Vagina (tissue), 2 donors: Measurements from ENCODE around the gene PCSK2. TPM values are rescaled to one million over a fixed set of nuclear protein-coding genes. Genes with fewer than 3 reads are reported as not detected.

Experiments used
- DNase-seq, 2 donors: peaks; one replicate each; pipeline ENCODE4 v3.0.0-alpha.2; 2017; ENCODE audit errors: extremely low spot score in 2 of 2
- H3K27ac ChIP-seq: fragments of 200-600 bp; sonication (generic); one replicate; pipeline ENCODE4 v1.5.1; 2019
- H3K27me3 ChIP-seq: fragments of 200-600 bp; sonication (generic); one replicate; pipeline ENCODE4 v1.5.1; 2019
- H3K36me3 ChIP-seq, 2 donors: fragments of 200-600 bp; sonication (generic); one replicate each; pipeline ENCODE4 v1.5.1; 2017 to 2019
- H3K4me1 ChIP-seq: fragments of 200-600 bp; sonication (generic); one replicate; pipeline ENCODE4 v1.5.1; 2019
- H3K4me3 ChIP-seq, 2 donors: fragments of 200-600 bp; sonication (generic); 1 replicate in 1 of 2; 2 replicates in 1 of 2; pipeline ENCODE4 v1.5.1; 2016 to 2019
- H3K9me3 ChIP-seq: fragments of 200-600 bp; sonication (generic); one replicate; pipeline ENCODE4 v1.5.1; 2019
- POLR2A ChIP-seq, 2 donors: fragments of 450-650 bp; IDR thresholded peaks; one replicate each; pipeline ENCODE4 v1.6.1; 2017; ENCODE audit warnings: antibody characterized with exemption in 2 of 2, mild to moderate bottlenecking in 2 of 2, moderate library complexity in 2 of 2
- POLR2AphosphoS5 ChIP-seq, 2 donors: sonication (generic); formaldehyde crosslinking; IDR thresholded peaks; one replicate each; pipeline ENCODE4 v1.9.0; 2017; ENCODE audit warnings: antibody characterized with exemption in 2 of 2, mild to moderate bottlenecking in 2 of 2, low read depth in 1 of 2; ENCODE audit not compliant: insufficient read depth in 1 of 2
- intact Hi-C: fragments of 100-400 bp; cut with DNase I; formaldehyde crosslinking; loops from one replicate; pipeline ENCODE4 v1.15.1; 2023
- total RNA-seq: library from RNA; depleted of rRNA; stranded (reverse); fragments of >200 nt; gene quantifications from one replicate; pipeline ENCODE4 v1.2.3, GENCODE V29; 2016
- TF ChIP-seq, protein P1 (sequence below), 3 experiments: fragments of 450-650 bp in 2 of 3; fragments of 200-600 bp in 1 of 3; sonication (generic) in 1 of 3; IDR thresholded peaks; one replicate each; pipeline ENCODE4 v1.5.1; 2017 to 2019; ENCODE audit warnings: antibody characterized with exemption in 3 of 3, mild to moderate bottlenecking in 2 of 3, moderate library complexity in 2 of 3

Gene PCSK2
- total RNA-seq, 1 donor from 2014 or later, result 0.98 TPM

DNA sequence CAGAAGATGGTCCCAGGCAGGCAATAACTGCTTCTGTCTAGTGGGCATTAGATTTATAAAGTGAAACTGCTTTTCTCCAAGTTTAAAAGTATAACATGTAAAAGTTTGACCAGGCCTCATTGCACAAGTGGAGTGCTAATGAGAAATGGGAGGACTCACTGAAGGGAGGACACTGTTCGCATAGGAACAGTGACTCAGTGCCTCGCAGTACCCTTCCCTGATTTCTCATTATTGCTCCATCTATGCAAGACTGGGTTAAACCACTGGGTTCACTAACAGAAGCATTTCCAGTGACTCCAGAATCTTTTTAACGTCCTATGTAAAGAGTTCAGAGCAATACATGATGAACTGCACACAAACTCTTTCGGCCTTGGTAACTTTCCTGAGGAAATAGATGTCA is 79.6 kb downstream of the PCSK2 start:
- no peak for DNase-seq
- Histone ChIP-seq H3K27me3 (no peaks in the 10 kb centered on the region), H3K4me1 (no peaks in the 10 kb centered on the region), H3K27ac (no peak overlapping the region), H3K9me3 (no peaks in the 10 kb centered on the region), H3K4me3 (no peak overlapping the region), H3K36me3 (no peaks in the 10 kb centered on the region)
- TF ChIP-seq, protein P1, sequence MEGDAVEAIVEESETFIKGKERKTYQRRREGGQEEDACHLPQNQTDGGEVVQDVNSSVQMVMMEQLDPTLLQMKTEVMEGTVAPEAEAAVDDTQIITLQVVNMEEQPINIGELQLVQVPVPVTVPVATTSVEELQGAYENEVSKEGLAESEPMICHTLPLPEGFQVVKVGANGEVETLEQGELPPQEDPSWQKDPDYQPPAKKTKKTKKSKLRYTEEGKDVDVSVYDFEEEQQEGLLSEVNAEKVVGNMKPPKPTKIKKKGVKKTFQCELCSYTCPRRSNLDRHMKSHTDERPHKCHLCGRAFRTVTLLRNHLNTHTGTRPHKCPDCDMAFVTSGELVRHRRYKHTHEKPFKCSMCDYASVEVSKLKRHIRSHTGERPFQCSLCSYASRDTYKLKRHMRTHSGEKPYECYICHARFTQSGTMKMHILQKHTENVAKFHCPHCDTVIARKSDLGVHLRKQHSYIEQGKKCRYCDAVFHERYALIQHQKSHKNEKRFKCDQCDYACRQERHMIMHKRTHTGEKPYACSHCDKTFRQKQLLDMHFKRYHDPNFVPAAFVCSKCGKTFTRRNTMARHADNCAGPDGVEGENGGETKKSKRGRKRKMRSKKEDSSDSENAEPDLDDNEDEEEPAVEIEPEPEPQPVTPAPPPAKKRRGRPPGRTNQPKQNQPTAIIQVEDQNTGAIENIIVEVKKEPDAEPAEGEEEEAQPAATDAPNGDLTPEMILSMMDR (IDR thresholded peaks at IDR 0.05), result no peak
- TF ChIP-seq POLR2A (IDR thresholded peaks at IDR 0.05) (no peak), POLR2AphosphoS5 (IDR thresholded peaks at IDR 0.05; ENCODE audit: insufficient read depth in 1 of 2, low read depth in 1 of 2) (no peak)
- intact Hi-C loops, result no loop called here

DNA sequence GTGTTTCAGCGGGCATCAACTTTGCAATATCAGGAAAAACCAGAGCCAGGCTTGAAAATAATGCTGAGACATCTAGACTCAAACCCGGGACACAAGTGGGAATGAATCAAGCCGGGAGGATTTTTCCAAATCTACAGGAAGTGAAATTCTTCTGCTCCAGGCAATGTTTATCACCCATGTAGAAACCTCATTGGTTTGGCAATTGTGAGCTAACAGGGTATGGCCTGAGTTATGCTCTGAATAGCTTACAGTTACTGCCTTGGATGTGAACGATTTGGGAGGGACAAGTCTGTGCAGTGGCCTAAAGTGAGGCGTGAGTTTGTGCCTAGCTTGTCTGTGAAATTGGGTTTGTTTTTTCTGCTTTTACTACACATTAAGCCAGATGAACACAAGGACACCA is 87.4 kb downstream of the PCSK2 start:
- TF ChIP-seq, protein P1 (IDR thresholded peaks at IDR 0.05), result no peak
- TF ChIP-seq POLR2AphosphoS5 (IDR thresholded peaks at IDR 0.05; ENCODE audit: insufficient read depth in 1 of 2, low read depth in 1 of 2), result no peak
- no peak for TF ChIP-seq POLR2A (IDR thresholded peaks at IDR 0.05)
- intact Hi-C loops, result no loop called here
- no peaks in the 10 kb centered on the region for H3K9me3 ChIP-seq
- H3K27me3 ChIP-seq, result no peaks in the 10 kb centered on the region
- DNase-seq, result no peak
- no peaks in the 10 kb centered on the region for H3K36me3 ChIP-seq
- no peak overlapping the region for H3K4me3 ChIP-seq
- no peaks in the 10 kb centered on the region for H3K4me1 ChIP-seq
- no peak overlapping the region for H3K27ac ChIP-seq

DNA sequence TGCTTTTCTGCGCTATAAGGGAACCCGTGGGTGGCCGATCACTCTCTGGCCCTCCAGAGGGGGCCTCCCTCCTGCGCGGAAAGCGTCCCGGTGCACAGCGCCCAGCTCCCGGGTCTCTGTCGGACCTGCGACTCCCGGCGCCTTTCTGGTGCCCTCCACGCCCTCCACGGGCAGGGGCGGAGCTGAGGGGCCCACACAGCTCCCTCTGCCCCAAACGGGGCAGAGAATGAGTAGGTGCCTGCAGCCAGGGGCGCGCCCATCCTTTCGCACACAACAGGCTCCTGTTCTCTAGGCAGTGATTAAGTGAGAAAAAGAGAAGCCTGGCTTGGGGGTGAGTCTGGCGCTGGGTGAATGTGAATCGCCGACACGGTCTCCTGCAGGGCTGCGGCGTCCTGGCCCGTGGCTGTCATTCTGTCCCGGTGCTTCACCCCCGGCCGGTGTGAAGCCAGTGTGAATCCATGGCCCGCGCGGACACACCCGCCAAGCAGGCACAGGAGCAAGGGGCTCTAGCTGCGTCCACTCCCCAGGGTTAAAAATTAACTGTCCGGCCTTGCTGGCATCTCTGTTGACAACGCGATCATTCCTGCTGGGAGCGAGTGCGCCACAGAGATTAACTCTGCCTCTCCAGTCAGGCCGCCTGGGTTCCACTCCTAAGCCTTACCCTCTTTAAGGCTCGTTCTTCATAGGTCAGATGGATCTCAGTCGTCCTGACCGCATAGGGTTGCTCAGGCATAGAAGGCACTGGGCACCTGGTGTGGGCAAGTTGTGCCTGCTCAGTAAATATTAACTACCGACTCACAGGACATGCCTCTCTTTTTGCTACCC is 88.8 kb downstream of the PCSK2 start:
- no peak overlapping the region for H3K4me3 ChIP-seq
- no peak overlapping the region for H3K27ac ChIP-seq
- no peak for DNase-seq
- H3K36me3 ChIP-seq, result no peaks in the 10 kb centered on the region
- no peaks in the 10 kb centered on the region for H3K4me1 ChIP-seq
- H3K27me3 ChIP-seq, result no peaks in the 10 kb centered on the region
- TF ChIP-seq POLR2AphosphoS5 (IDR thresholded peaks at IDR 0.05; ENCODE audit: insufficient read depth in 1 of 2, low read depth in 1 of 2), result no peak
- TF ChIP-seq POLR2A (IDR thresholded peaks at IDR 0.05), result no peak
- TF ChIP-seq, protein P1 (IDR thresholded peaks at IDR 0.05), result no peak
- no peaks in the 10 kb centered on the region for H3K9me3 ChIP-seq
- intact Hi-C loops, result no loop called here

DNA sequence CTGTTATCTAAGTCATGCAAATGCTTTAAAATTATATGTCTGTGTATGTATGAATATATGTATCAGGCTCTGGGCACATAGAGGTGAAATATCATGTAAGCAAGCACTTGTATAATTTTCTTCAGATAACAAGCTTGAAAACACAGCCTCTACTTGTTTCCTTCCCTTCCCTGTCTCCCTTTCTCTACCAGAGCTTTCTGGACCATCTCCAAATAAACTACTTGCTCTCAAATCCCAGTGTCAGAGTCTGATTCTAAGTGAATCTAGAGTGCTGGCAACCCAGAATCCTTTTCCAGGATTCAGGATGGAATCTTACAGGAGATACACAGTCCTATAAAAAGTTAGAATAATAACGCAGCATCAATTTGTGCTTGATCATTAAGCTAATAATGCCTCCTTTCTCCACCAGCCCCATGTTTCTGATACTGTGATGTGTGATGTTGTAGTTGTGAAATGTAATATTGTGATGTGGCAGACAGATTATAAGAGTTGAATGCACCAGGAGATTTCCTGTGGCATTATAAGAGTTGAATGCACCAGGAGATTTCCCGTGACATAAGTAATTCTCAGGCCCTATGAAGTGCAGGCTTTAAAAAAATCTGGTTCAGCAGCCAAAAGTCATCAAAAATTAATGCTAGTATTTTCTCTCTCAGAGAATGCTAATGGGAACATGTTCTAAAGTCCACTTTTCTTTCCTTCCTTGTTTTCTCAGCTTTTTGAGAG is 89.6 kb downstream of the PCSK2 start:
- no peak overlapping the region for H3K27ac ChIP-seq
- H3K36me3 ChIP-seq, result no peaks in the 10 kb centered on the region
- TF ChIP-seq POLR2AphosphoS5 (IDR thresholded peaks at IDR 0.05; ENCODE audit: insufficient read depth in 1 of 2, low read depth in 1 of 2) (no peak), POLR2A (IDR thresholded peaks at IDR 0.05) (no peak)
- TF ChIP-seq, protein P1 (IDR thresholded peaks at IDR 0.05), result no peak
- H3K4me3 ChIP-seq, result no peak overlapping the region
- intact Hi-C loops, result no loop called here
- H3K9me3 ChIP-seq, result no peaks in the 10 kb centered on the region
- DNase-seq, result no peak
- H3K27me3 ChIP-seq, result no peaks in the 10 kb centered on the region
- H3K4me1 ChIP-seq, result no peaks in the 10 kb centered on the region

DNA sequence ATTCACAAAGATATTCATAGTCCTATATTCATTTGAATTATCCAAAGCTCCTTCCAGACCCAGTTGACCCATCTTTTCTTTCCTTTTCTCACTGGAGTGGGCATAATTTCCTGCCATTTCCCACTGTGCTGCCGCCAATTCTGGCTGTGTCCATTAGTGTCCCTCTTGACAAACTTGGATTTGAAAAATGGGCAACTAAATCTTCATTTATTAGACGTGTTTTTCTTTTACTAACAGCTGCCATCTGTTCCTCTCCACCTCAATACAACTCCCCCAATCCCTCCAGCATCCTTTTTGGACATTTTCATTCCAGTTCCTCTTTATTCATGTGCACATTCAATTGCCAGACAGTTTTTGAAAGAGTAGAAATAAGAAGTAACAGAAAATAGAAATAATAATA is 90.5 kb downstream of the PCSK2 start:
- H3K4me1 ChIP-seq, result no peaks in the 10 kb centered on the region
- no peak for DNase-seq
- intact Hi-C loops, result no loop called here
- no peaks in the 10 kb centered on the region for H3K27me3 ChIP-seq
- H3K4me3 ChIP-seq, result no peak overlapping the region
- H3K9me3 ChIP-seq, result no peaks in the 10 kb centered on the region
- no peak overlapping the region for H3K27ac ChIP-seq
- TF ChIP-seq POLR2A (IDR thresholded peaks at IDR 0.05), result no peak
- no peak for TF ChIP-seq POLR2AphosphoS5 (IDR thresholded peaks at IDR 0.05; ENCODE audit: insufficient read depth in 1 of 2, low read depth in 1 of 2)
- TF ChIP-seq, protein P1 (IDR thresholded peaks at IDR 0.05), result no peak
- no peaks in the 10 kb centered on the region for H3K36me3 ChIP-seq
